SK-N-SH treated with all-trans-retinoic acid at 6 μM for 48 hours (cell line): ENCODE results near the gene RERE.

Source experiments
- ARNTL ChIP-seq: fragments of 450-650 bp; formaldehyde crosslinking; IDR thresholded peaks from 2 replicates; pipeline ENCODE4 v1.5.0; 2020; ENCODE audit warnings: low read depth, mild to moderate bottlenecking, moderate library complexity, borderline replicate concordance
- ZFP3 ChIP-seq: fragments of 250-450 bp; sonication (Bioruptor Pico); IDR thresholded peaks from 2 replicates; pipeline ENCODE4 v1.5.0; 2020; ENCODE audit warnings: mild to moderate bottlenecking, moderate library complexity
- ZFP30 ChIP-seq: fragments of 450-650 bp; formaldehyde crosslinking; IDR thresholded peaks from 2 replicates; pipeline ENCODE4 v1.5.0; 2022; ENCODE audit warnings: mild to moderate bottlenecking, moderate library complexity
- TF ChIP-seq, protein P1 (sequence below): fragments of 250-450 bp; sonication (Bioruptor Pico); IDR thresholded peaks from 2 replicates; pipeline ENCODE4 v1.5.0; 2020; ENCODE audit warnings: mild to moderate bottlenecking, moderate library complexity
- TF ChIP-seq, protein P2 (sequence below): fragments of 250-450 bp; sonication (Bioruptor Pico); IDR thresholded peaks from 2 replicates; pipeline ENCODE4 v1.8.0; 2020; ENCODE audit warnings: mild to moderate bottlenecking, moderate library complexity, borderline replicate concordance

DNA sequence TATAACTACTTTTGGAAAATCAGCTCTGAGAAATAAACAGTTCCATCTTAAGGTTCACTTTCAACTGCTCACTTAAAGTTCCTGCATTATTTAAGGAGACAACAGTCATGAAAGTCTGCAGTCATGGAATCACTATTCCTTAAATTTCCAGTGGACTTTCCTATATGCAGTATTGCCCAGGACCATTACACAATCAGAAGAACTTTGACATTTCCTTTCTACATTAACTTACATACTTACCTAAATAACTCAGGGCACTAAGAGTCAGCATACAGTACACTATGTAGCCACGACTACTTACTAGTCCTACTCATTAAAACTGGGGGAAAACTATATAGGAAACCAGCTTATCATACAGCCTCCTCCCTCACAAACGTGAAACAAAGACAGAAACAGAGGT lies 279.4 kb downstream of the RERE start:
- no peak for TF ChIP-seq ARNTL (CRISPR knock-in tag)
- no peak for TF ChIP-seq ZFP30 (CRISPR knock-in tag)
- TF ChIP-seq, protein P1, sequence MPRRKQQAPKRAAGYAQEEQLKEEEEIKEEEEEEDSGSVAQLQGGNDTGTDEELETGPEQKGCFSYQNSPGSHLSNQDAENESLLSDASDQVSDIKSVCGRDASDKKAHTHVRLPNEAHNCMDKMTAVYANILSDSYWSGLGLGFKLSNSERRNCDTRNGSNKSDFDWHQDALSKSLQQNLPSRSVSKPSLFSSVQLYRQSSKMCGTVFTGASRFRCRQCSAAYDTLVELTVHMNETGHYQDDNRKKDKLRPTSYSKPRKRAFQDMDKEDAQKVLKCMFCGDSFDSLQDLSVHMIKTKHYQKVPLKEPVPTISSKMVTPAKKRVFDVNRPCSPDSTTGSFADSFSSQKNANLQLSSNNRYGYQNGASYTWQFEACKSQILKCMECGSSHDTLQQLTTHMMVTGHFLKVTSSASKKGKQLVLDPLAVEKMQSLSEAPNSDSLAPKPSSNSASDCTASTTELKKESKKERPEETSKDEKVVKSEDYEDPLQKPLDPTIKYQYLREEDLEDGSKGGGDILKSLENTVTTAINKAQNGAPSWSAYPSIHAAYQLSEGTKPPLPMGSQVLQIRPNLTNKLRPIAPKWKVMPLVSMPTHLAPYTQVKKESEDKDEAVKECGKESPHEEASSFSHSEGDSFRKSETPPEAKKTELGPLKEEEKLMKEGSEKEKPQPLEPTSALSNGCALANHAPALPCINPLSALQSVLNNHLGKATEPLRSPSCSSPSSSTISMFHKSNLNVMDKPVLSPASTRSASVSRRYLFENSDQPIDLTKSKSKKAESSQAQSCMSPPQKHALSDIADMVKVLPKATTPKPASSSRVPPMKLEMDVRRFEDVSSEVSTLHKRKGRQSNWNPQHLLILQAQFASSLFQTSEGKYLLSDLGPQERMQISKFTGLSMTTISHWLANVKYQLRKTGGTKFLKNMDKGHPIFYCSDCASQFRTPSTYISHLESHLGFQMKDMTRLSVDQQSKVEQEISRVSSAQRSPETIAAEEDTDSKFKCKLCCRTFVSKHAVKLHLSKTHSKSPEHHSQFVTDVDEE (CRISPR knock-in tag): no peak
- TF ChIP-seq, protein P2, sequence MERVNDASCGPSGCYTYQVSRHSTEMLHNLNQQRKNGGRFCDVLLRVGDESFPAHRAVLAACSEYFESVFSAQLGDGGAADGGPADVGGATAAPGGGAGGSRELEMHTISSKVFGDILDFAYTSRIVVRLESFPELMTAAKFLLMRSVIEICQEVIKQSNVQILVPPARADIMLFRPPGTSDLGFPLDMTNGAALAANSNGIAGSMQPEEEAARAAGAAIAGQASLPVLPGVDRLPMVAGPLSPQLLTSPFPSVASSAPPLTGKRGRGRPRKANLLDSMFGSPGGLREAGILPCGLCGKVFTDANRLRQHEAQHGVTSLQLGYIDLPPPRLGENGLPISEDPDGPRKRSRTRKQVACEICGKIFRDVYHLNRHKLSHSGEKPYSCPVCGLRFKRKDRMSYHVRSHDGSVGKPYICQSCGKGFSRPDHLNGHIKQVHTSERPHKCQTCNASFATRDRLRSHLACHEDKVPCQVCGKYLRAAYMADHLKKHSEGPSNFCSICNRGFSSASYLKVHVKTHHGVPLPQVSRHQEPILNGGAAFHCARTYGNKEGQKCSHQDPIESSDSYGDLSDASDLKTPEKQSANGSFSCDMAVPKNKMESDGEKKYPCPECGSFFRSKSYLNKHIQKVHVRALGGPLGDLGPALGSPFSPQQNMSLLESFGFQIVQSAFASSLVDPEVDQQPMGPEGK (CRISPR knock-in tag): no peak
- no peak for TF ChIP-seq ZFP3 (CRISPR knock-in tag)
